H9 (cell line): ENCODE data around the gene ADRM1. TPM values are rescaled to one million over a fixed set of nuclear protein-coding genes. Genes with fewer than 3 reads are reported as not detected.

Experiments
- DNase-seq: peaks from one replicate; pipeline ENCODE4 v3.0.0-alpha.2; 2017
- H2AFZ ChIP-seq: one replicate; pipeline ENCODE4 v1.6.1; 2013; ENCODE audit warnings: mild to moderate bottlenecking, low read length, control low read depth, moderate library complexity
- H2AK5ac ChIP-seq: 2 replicates; pipeline ENCODE4 v1.6.1; 2013; ENCODE audit warnings: low read length, control low read depth, mixed read lengths; ENCODE audit not compliant: insufficient read length
- H2BK120ac ChIP-seq: one replicate; pipeline ENCODE4 v1.6.1; 2013; ENCODE audit warnings: low read depth, mild to moderate bottlenecking, low read length, control low read depth, inconsistent platforms; ENCODE audit not compliant: poor library complexity, severe bottlenecking
- H2BK12ac ChIP-seq: 2 replicates; pipeline ENCODE4 v1.6.1; 2013; ENCODE audit warnings: low read length, control low read depth, mixed read lengths, low read depth; ENCODE audit not compliant: insufficient read length
- H2BK15ac ChIP-seq: 2 replicates; pipeline ENCODE4 v1.6.1; 2013; ENCODE audit warnings: low read depth, low read length, control low read depth
- H2BK20ac ChIP-seq: one replicate; pipeline ENCODE4 v1.6.1; 2013; ENCODE audit warnings: low read depth, mild to moderate bottlenecking, low read length, control low read depth, inconsistent platforms; ENCODE audit not compliant: poor library complexity, severe bottlenecking
- H2BK5ac ChIP-seq: 2 replicates; pipeline ENCODE4 v1.6.1; 2013; ENCODE audit warnings: low read length, control low read depth, mixed read lengths; ENCODE audit not compliant: insufficient read length
- H3K14ac ChIP-seq: 2 replicates; pipeline ENCODE4 v1.6.1; 2013; ENCODE audit warnings: low read length, control low read depth; ENCODE audit not compliant: insufficient read depth
- H3K18ac ChIP-seq: 2 replicates; pipeline ENCODE4 v1.6.1; 2013; ENCODE audit warnings: low read depth, mild to moderate bottlenecking, mixed read lengths, low read length, control low read depth; ENCODE audit not compliant: insufficient read length
- H3K23ac ChIP-seq: 2 replicates; pipeline ENCODE4 v1.6.1; 2013; ENCODE audit warnings: low read length, control low read depth, mixed read lengths, low read depth; ENCODE audit not compliant: insufficient read length
- H3K23me2 ChIP-seq: 2 replicates; pipeline ENCODE4 v1.6.1; 2013; ENCODE audit warnings: low read depth, mild to moderate bottlenecking, mixed read lengths, low read length, control low read depth; ENCODE audit not compliant: insufficient read length, poor library complexity, severe bottlenecking
- H3K27ac ChIP-seq: 2 replicates; pipeline ENCODE4 v1.5.1; 2013; ENCODE audit warnings: low read length, control low read depth, mixed read lengths, low read depth; ENCODE audit not compliant: insufficient read length
- H3K27me3 ChIP-seq: 2 replicates; pipeline ENCODE4 v1.6.1; 2013; ENCODE audit warnings: low read length, control low read depth, inconsistent platforms; ENCODE audit not compliant: insufficient read depth
- H3K4ac ChIP-seq: 2 replicates; pipeline ENCODE4 v1.6.1; 2013; ENCODE audit warnings: low read depth, mild to moderate bottlenecking, control low read depth, inconsistent platforms, low read length, moderate library complexity
- H3K4me1 ChIP-seq: 2 replicates; pipeline ENCODE4 v1.6.1; 2013; ENCODE audit warnings: low read length, control low read depth, inconsistent platforms; ENCODE audit not compliant: insufficient read depth
- H3K4me2 ChIP-seq: 2 replicates; pipeline ENCODE4 v1.6.1; 2013; ENCODE audit warnings: low read length, control low read depth, mixed read lengths; ENCODE audit not compliant: insufficient read length, insufficient read depth
- H3K56ac ChIP-seq: 2 replicates; pipeline ENCODE4 v1.6.1; 2013; ENCODE audit warnings: low read depth, mild to moderate bottlenecking, mixed read lengths, low read length, control low read depth; ENCODE audit not compliant: insufficient read length
- H3K79me1 ChIP-seq: 2 replicates; pipeline ENCODE4 v1.6.1; 2013; ENCODE audit warnings: low read depth, mild to moderate bottlenecking, moderate library complexity, low read length, control low read depth, inconsistent platforms; ENCODE audit not compliant: insufficient read depth, poor library complexity, severe bottlenecking
- H3K79me2 ChIP-seq: 2 replicates; pipeline ENCODE4 v1.6.1; 2013; ENCODE audit warnings: low read length, control low read depth, inconsistent platforms; ENCODE audit not compliant: insufficient read depth
- H3K9ac ChIP-seq: 2 replicates; pipeline ENCODE4 v1.6.1; 2013; ENCODE audit warnings: low read length, control low read depth, mixed read lengths; ENCODE audit not compliant: insufficient read length; ENCODE audit errors: extremely low read depth
- H3K9me3 ChIP-seq: one replicate; pipeline ENCODE4 v1.6.1; 2013; ENCODE audit warnings: low read depth, low read length, inconsistent platforms; ENCODE audit not compliant: control insufficient read depth
- H3T11ph ChIP-seq: one replicate; pipeline ENCODE4 v1.6.1; 2013; ENCODE audit warnings: mild to moderate bottlenecking, low read length, control low read depth, inconsistent platforms
- H4K20me1 ChIP-seq: one replicate; pipeline ENCODE4 v1.6.1; 2013; ENCODE audit not compliant: control insufficient read depth, insufficient read length, insufficient read depth
- H4K5ac ChIP-seq: 2 replicates; pipeline ENCODE4 v1.6.1; 2013; ENCODE audit warnings: low read depth, mild to moderate bottlenecking, mixed read lengths, low read length, control low read depth; ENCODE audit not compliant: insufficient read length
- H4K8ac ChIP-seq: replicated peaks from 2 replicates; pipeline ENCODE4 v1.6.1; 2013; ENCODE audit warnings: low read length, control low read depth, mixed read lengths, low read depth; ENCODE audit not compliant: insufficient read length
- H4K91ac ChIP-seq: 2 replicates; pipeline ENCODE4 v1.6.1; 2013; ENCODE audit warnings: low read depth, mild to moderate bottlenecking, moderate library complexity, mixed read lengths, low read length, control low read depth; ENCODE audit not compliant: insufficient read length
- H3K27ac Mint-ChIP-seq, 3 experiments: 2 replicates in 2 of 3; 3 replicates in 1 of 3; pipeline ENCODE4 v1.8.0; 2020 to 2021; ENCODE audit warnings: mixed read lengths in 3 of 3, mild to moderate bottlenecking in 1 of 3, moderate library complexity in 1 of 3
- H3K27me3 Mint-ChIP-seq: 2 replicates; pipeline ENCODE4 v1.8.0; 2021; ENCODE audit warnings: low read depth, mild to moderate bottlenecking, moderate library complexity, mixed read lengths
- H3K36me3 Mint-ChIP-seq, 3 experiments: 2 replicates in 2 of 3; 3 replicates in 1 of 3; pipeline ENCODE4 v1.8.0; 2020 to 2021; ENCODE audit warnings: low read depth in 3 of 3, mixed read lengths in 3 of 3; ENCODE audit not compliant: insufficient read depth in 1 of 3
- H3K4me1 Mint-ChIP-seq, 2 experiments: 2 replicates each; pipeline ENCODE4 v1.8.0; 2020; ENCODE audit warnings: mixed read lengths in 2 of 2
- H3K4me3 Mint-ChIP-seq, 2 experiments: 2 replicates in 1 of 2; 3 replicates in 1 of 2; pipeline ENCODE4 v1.8.0; 2020 to 2021; ENCODE audit warnings: mild to moderate bottlenecking in 2 of 2, mixed read lengths in 2 of 2, moderate library complexity in 1 of 2
- H3K9me3 Mint-ChIP-seq, 2 experiments: 2 replicates in 1 of 2; 3 replicates in 1 of 2; pipeline ENCODE4 v1.8.0; 2020; ENCODE audit warnings: mild to moderate bottlenecking in 2 of 2, mixed read lengths in 2 of 2, moderate library complexity in 1 of 2
- CTCF ChIP-seq: fragments of 200-600 bp; sonication (generic); conservative IDR thresholded peaks from 3 replicates; pipeline ENCODE4 v1.8.0; 2021; ENCODE audit warnings: antibody characterized with exemption, mild to moderate bottlenecking
- WGBS: extraction: QIAGEN DNeasy Blood & Tissue Kit; methylation state at CpG from one replicate; pipeline ENCODE4 v1.1.7; 2013; ENCODE audit warnings: missing lambda C conversion rate, low lambda C conversion rate, mixed read lengths; ENCODE audit not compliant: insufficient read length; ENCODE audit errors: extremely low coverage; 5-methylcytosine and 5-hydroxymethylcytosine counted together
- total RNA-seq: library from RNA; stranded (reverse); gene quantifications from 2 replicates; pipeline ENCODE4 v1.2.1, GENCODE V29; 2021

Gene ADRM1
- total RNA-seq, 1 experiment from 2014 or later, result 153 TPM

GRCh38 chr20:62313021-62313420 lies 10.2 kb downstream of the ADRM1 start:
- no peaks in the 10 kb centered on the region for H3K23me2 ChIP-seq
- H3K79me2 ChIP-seq, result no peaks in the 10 kb centered on the region
- H3T11ph ChIP-seq, result no peak overlapping the region
- H2BK12ac ChIP-seq, result no peak overlapping the region
- H4K5ac ChIP-seq, result no peak overlapping the region
- H3K14ac ChIP-seq, result no peak overlapping the region
- no CpG with 5 or more reads among the region's 26 CpGs for WGBS
- no peak overlapping the region for H3K23ac ChIP-seq
- H2BK120ac ChIP-seq, result no peak overlapping the region
- H3K27ac ChIP-seq, result no peak overlapping the region
- H2BK15ac ChIP-seq, result no peak overlapping the region
- H2AFZ ChIP-seq, result no peak overlapping the region
- H3K4ac ChIP-seq, result no peak overlapping the region
- Mint-ChIP-seq H3K27me3 (no peaks in the 10 kb centered on the region), H3K4me1 (no peaks in the 10 kb centered on the region), H3K9me3 (peaks cover 0 to 8% of the 10 kb centered on the region in 2 experiments; a peak in 2 of 5 replicates), H3K27ac (no peak overlapping the region; a peak in 1 of 7 replicates), H3K36me3 (peaks cover 19 to 64% (median 58%) of the 10 kb centered on the region in 3 experiments), H3K4me3 (no peak overlapping the region)
- no peak for TF ChIP-seq CTCF
- no peak overlapping the region for H3K18ac ChIP-seq
- no peaks in the 10 kb centered on the region for H3K27me3 ChIP-seq
- no peaks in the 10 kb centered on the region for H4K20me1 ChIP-seq
- no peak overlapping the region for H3K9ac ChIP-seq
- no peak for DNase-seq
- no peak overlapping the region for H3K56ac ChIP-seq
- no peak overlapping the region for H4K91ac ChIP-seq
- H2BK5ac ChIP-seq, result no peak overlapping the region
- no peaks in the 10 kb centered on the region for H3K4me1 ChIP-seq
- H3K4me2 ChIP-seq, result no peak overlapping the region
- no peak overlapping the region for H4K8ac ChIP-seq
- H3K9me3 ChIP-seq, result no peaks in the 10 kb centered on the region
- H3K79me1 ChIP-seq, result no peaks in the 10 kb centered on the region
- H2BK20ac ChIP-seq, result no peak overlapping the region
- H2AK5ac ChIP-seq, result no peak overlapping the region
